ENCODE measurements around the gene PCGF1. TPM values are rescaled to one million over a fixed set of nuclear protein-coding genes. Genes with fewer than 3 reads are reported as not detected.
"Not testable (repeated sequence)": the region's sequence is repeated elsewhere in the genome, so short reads cannot be mapped to it uniquely, and the experiment has no call there.

PCGF1 gene
- total and polyA plus RNA-seq, 10 donors: 9.6 to 20.4 (median 14.6) TPM

- intact Hi-C loops (cut with DNase I; ENCODE audit: low total_unique reads); H3K27me3 ChIP-seq (replicated peaks in 1 of 7); H3K9me3 ChIP-seq: not testable (repeated sequence)
- 79 to 93% (median 85%) methylated on average over 13 of the region's 13 CpGs for WGBS, 5 donors
- peak; percentile 55 to 68 (median 55) for TF ChIP-seq POLR2AphosphoS5 (IDR thresholded peaks at IDR 0.05)
- H3K27ac ChIP-seq: peak overlapping the region in 3 of 8 donors; percentile 95 to 100 (median 99)
- H3K36me3 ChIP-seq: peaks cover 0 to 35% (median 20%) of the 10 kb centered on the region in 6 donors
- peaks cover 37 to 75% (median 54%) of the 10 kb centered on the region in 6 donors for H3K4me1 ChIP-seq
- DNase-seq: peak; percentile 71
- peak overlapping the region in 3 of 8 donors; percentile 55 to 91 (median 70) for H3K4me3 ChIP-seq
These were observed 47.9 kb downstream of the PCGF1 start for GRCh38 chr2:74459503-74460118.

- Histone ChIP-seq H3K9me3 (no peaks in the 10 kb centered on the region), H3K36me3 (peaks cover 0 to 35% (median 20%) of the 10 kb centered on the region in 6 donors), H3K4me1 (peaks cover 33 to 74% (median 50%) of the 10 kb centered on the region in 6 donors), H3K27ac (peak overlapping the region; percentile 77 to 100 (median 98)), H3K27me3 (replicated peaks in 1 of 7) (no peaks in the 10 kb centered on the region), H3K4me3 (peak overlapping the region; percentile 55 to 91 (median 72))
- DNase-seq: peak; percentile 78
- WGBS, 5 donors: 5 to 11% (median 6%) methylated on average over 10 of the region's 10 CpGs
- intact Hi-C loops (cut with DNase I; ENCODE audit: low total_unique reads): no loop called here
- TF ChIP-seq POLR2A (IDR thresholded peaks at IDR 0.05): no peak
- TF ChIP-seq CTCF (IDR thresholded peaks at IDR 0.05 in 8 of 11, conservative IDR thresholded peaks at IDR 0.05 in 3 of 11): no peak
- no peak for TF ChIP-seq POLR2AphosphoS5 (IDR thresholded peaks at IDR 0.05)
These were observed 48.5 kb downstream of the PCGF1 start for GRCh38 chr2:74458938-74459363.

- intact Hi-C loops (cut with DNase I; ENCODE audit: low total_unique reads): no loop called here
- TF ChIP-seq POLR2AphosphoS5 (IDR thresholded peaks at IDR 0.05) (peak; percentile 90 to 93 (median 92)), POLR2A (IDR thresholded peaks at IDR 0.05) (peak; percentile 64 to 76 (median 65)), CTCF (IDR thresholded peaks at IDR 0.05 in 8 of 11, conservative IDR thresholded peaks at IDR 0.05 in 3 of 11) (peak in 1 of 11 experiments; percentile 22)
- Histone ChIP-seq H3K27ac (peak within 1 kb of the TSS; percentile 95 to 100 (median 98)), H3K4me3 (peak within 1 kb of the TSS; percentile 55 to 91 (median 72)), H3K27me3 (replicated peaks in 1 of 7) (no peaks in the 10 kb centered on the region), H3K36me3 (peaks cover 0 to 35% (median 20%) of the 10 kb centered on the region in 6 donors), H3K4me1 (peaks cover 32 to 67% (median 44%) of the 10 kb centered on the region in 6 donors), H3K9me3 (no peaks in the 10 kb centered on the region)
- WGBS, 5 donors: 0 to 2% (median 0%) methylated on average over 26 to 38 of the region's 38 CpGs
- peak; percentile 99 for DNase-seq
These were observed 49.2 kb downstream of the PCGF1 start, which contains the start of gene WBP1 for GRCh38 chr2:74458132-74458937. Gene WBP1, plus strand, starts transcription at chr2:74458438. Its CDS starts 165 bp downstream, at chr2:74458603.

GRCh38 chr2:74457549-74458131 is 49.9 kb downstream of the PCGF1 start:
- peak; percentile 97 for DNase-seq
- TF ChIP-seq CTCF (IDR thresholded peaks at IDR 0.05 in 8 of 11, conservative IDR thresholded peaks at IDR 0.05 in 3 of 11): peak in 1 of 11 experiments; percentile 9
- peak; percentile 93 to 98 (median 97) for TF ChIP-seq POLR2AphosphoS5 (IDR thresholded peaks at IDR 0.05)
- peak; percentile 35 to 91 (median 62) for TF ChIP-seq POLR2A (IDR thresholded peaks at IDR 0.05)
- Histone ChIP-seq H3K27ac (peak overlapping the region; percentile 95 to 100 (median 98)), H3K9me3 (no peaks in the 10 kb centered on the region), H3K4me3 (peak overlapping the region; percentile 55 to 91 (median 72)), H3K36me3 (peaks cover 0 to 28% (median 17%) of the 10 kb centered on the region in 6 donors), H3K27me3 (replicated peaks in 1 of 7) (no peaks in the 10 kb centered on the region), H3K4me1 (peaks cover 32 to 65% (median 41%) of the 10 kb centered on the region in 6 donors)
- WGBS, 5 donors: 0 to 1% (median 0%) methylated on average over 30 to 46 of the region's 46 CpGs
- intact Hi-C loops (cut with DNase I; ENCODE audit: low total_unique reads): no loop called here

All from spleen (tissue), 11 donors.